ENCODE data around the gene SLC24A5.

Gene SLC24A5

GRCh38 chr15:48086133-48086532, 34.7 kb upstream of the SLC24A5 start:
- no peak for FAIRE-seq
- no peak for TF ChIP-seq CTCF (IDR thresholded peaks at IDR 0.05; ENCODE audit: insufficient read depth, missing control alignments)
- no peak for DNase-seq (ENCODE audit: insufficient read length, low spot score)

GRCh38 chr15:48086576-48086975, 34.2 kb upstream of the SLC24A5 start:
- DNase-seq (ENCODE audit: insufficient read length, low spot score) = no peak
- TF ChIP-seq CTCF (IDR thresholded peaks at IDR 0.05; ENCODE audit: insufficient read depth, missing control alignments) = no peak
- no peak for FAIRE-seq

- no peak for TF ChIP-seq CTCF (IDR thresholded peaks at IDR 0.05; ENCODE audit: insufficient read depth, missing control alignments)
- no peak for FAIRE-seq
- DNase-seq (ENCODE audit: insufficient read length, low spot score) = no peak
Observed at GRCh38 chr15:48087844-48088243, 32.9 kb upstream of the SLC24A5 start.

GRCh38 chr15:48089702-48090101, 31.1 kb upstream of the SLC24A5 start:
- no peak for FAIRE-seq
- no peak for DNase-seq (ENCODE audit: insufficient read length, low spot score)
- no peak for TF ChIP-seq CTCF (IDR thresholded peaks at IDR 0.05; ENCODE audit: insufficient read depth, missing control alignments)

- FAIRE-seq (no peak), DNase-seq (ENCODE audit: insufficient read length, low spot score) (no peak)
- no peak for TF ChIP-seq CTCF (IDR thresholded peaks at IDR 0.05; ENCODE audit: insufficient read depth, missing control alignments)
Observed at GRCh38 chr15:48090115-48090514, 30.7 kb upstream of the SLC24A5 start.

- DNase-seq (ENCODE audit: insufficient read length, low spot score) (no peak), FAIRE-seq (no peak)
- no peak for TF ChIP-seq CTCF (IDR thresholded peaks at IDR 0.05; ENCODE audit: insufficient read depth, missing control alignments)
Observed at GRCh38 chr15:48090666-48091065, 30.1 kb upstream of the SLC24A5 start.

GRCh38 chr15:48091522-48091921, 29.3 kb upstream of the SLC24A5 start:
- no peak for FAIRE-seq
- no peak for DNase-seq (ENCODE audit: insufficient read length, low spot score)
- no peak for TF ChIP-seq CTCF (IDR thresholded peaks at IDR 0.05; ENCODE audit: insufficient read depth, missing control alignments)

Data from D721Med (cell line).